Uterus (tissue), 2 donors: ENCODE measurements around the gene BICRA.

Experiments
- POLR2A ChIP-seq, 2 donors: fragments of 450-650 bp; IDR thresholded peaks; one replicate each; pipeline ENCODE4 v1.6.1; 2016; ENCODE audit warnings: antibody characterized with exemption in 2 of 2, mild to moderate bottlenecking in 1 of 2, moderate library complexity in 1 of 2
- TF ChIP-seq, protein P1 (sequence below), 4 experiments: fragments of 200-600 bp in 2 of 4; fragments of 450-650 bp in 2 of 4; sonication (generic) in 2 of 4; IDR thresholded peaks; one replicate each; pipeline ENCODE4 v1.5.1; 2016 to 2019; ENCODE audit warnings: antibody characterized with exemption in 4 of 4, mild to moderate bottlenecking in 2 of 4, moderate library complexity in 1 of 4

DNA sequence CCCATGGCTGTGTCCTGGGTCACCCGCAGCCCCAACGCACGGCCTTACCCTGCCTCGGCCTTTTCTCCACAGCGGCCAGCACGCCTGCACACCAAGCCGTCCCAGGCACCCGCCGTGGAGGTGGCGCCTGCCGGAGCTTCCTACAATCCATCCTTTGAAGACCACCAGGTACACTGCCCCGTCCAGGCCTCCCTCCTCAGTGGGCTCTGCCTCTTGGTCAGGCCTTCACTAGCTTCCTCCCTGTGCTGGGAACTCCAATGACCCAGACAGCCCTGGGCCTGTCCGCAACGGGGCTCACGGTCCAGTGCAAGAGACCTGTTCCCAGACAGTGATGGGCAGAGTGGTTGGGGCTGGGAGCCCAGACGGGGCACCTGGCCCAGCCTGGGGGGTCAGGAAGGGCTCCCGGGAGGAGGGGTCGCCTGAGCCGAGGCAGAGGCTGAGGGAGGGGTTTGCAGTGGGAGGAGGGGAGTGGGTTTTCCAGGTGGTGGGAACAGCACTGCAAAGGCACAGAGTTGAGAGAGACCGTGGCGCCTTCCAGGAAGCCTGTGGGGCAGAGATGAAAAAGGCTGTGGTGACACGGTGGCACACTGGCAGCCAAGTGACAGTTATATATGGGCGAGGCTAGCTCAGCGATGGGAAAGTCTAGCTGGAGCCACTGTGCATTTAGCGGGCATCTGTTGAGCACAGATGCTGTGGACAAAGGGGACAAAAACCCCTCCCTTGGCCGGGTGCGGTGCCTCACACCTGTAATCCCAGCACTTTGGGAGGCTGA is 143.7 kb downstream of the BICRA start:
- TF ChIP-seq, protein P1, sequence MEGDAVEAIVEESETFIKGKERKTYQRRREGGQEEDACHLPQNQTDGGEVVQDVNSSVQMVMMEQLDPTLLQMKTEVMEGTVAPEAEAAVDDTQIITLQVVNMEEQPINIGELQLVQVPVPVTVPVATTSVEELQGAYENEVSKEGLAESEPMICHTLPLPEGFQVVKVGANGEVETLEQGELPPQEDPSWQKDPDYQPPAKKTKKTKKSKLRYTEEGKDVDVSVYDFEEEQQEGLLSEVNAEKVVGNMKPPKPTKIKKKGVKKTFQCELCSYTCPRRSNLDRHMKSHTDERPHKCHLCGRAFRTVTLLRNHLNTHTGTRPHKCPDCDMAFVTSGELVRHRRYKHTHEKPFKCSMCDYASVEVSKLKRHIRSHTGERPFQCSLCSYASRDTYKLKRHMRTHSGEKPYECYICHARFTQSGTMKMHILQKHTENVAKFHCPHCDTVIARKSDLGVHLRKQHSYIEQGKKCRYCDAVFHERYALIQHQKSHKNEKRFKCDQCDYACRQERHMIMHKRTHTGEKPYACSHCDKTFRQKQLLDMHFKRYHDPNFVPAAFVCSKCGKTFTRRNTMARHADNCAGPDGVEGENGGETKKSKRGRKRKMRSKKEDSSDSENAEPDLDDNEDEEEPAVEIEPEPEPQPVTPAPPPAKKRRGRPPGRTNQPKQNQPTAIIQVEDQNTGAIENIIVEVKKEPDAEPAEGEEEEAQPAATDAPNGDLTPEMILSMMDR (IDR thresholded peaks at IDR 0.05), result no peak
- TF ChIP-seq POLR2A (IDR thresholded peaks at IDR 0.05), result no peak
